Psoas muscle (tissue), 8 donors: Measurements from ENCODE around the gene FTO. TPM values are rescaled to one million over a fixed set of nuclear protein-coding genes. Genes with fewer than 3 reads are reported as not detected.

Experiments used
- ATAC-seq, 4 donors: fragments of 200-7000 bp; cut with Tn5 transposase; one replicate each; pipeline ENCODE4 v1.9.1; 2020; ENCODE audit warnings: moderate library complexity in 3 of 4, mild to moderate bottlenecking in 2 of 4
- DNase-seq, 2 donors: peaks; one replicate each; pipeline ENCODE4 v3.0.0-alpha.2; 2020
- H3K27ac ChIP-seq: fragments of 200-600 bp; one replicate; pipeline ENCODE4 v1.8.0; 2022
- H3K27me3 ChIP-seq, 3 donors: fragments of 200-600 bp in 1 of 3; one replicate each; pipeline versions ENCODE4 v1.6.1 to v1.8.0; 2013 to 2022; ENCODE audit warnings: low read length in 2 of 3, mild to moderate bottlenecking in 2 of 3, moderate library complexity in 1 of 3; ENCODE audit not compliant: insufficient read depth in 3 of 3
- H3K36me3 ChIP-seq, 2 donors: fragments of 200-600 bp in 1 of 2; one replicate each; pipeline versions ENCODE4 v1.6.1 to v1.8.0; 2013 to 2022; ENCODE audit warnings: low read depth in 1 of 2, mild to moderate bottlenecking in 1 of 2, moderate library complexity in 1 of 2; ENCODE audit not compliant: insufficient read depth in 1 of 2
- H3K4me1 ChIP-seq: fragments of 200-600 bp; one replicate; pipeline ENCODE4 v1.8.0; 2022
- H3K4me3 ChIP-seq: fragments of 200-600 bp; one replicate; pipeline ENCODE4 v1.8.0; 2022; ENCODE audit warnings: mild to moderate bottlenecking
- H3K9me3 ChIP-seq: fragments of 200-600 bp; one replicate; pipeline ENCODE4 v1.8.0; 2022
- WGBS, 3 donors: extraction: QIAGEN DNeasy Blood & Tissue Kit; methylation state at CpG; one replicate each; pipeline versions ENCODE4 v1.1.6 to v1.1.7; 2013; 5-methylcytosine and 5-hydroxymethylcytosine counted together
- intact Hi-C, 2 donors: fragments of 100-400 bp; cut with DNase I; formaldehyde crosslinking; loops; one replicate each; pipeline versions ENCODE4 v1.11.0 to v1.14.2; 2022
- polyA plus RNA-seq, 3 donors: library from polyadenylated mRNA; stranded (reverse); fragments of 200-250 nt; gene quantifications; one replicate each; pipeline ENCODE4 v1.2.3, GENCODE V29; 2013
- total RNA-seq, 4 donors: library from RNA; stranded (reverse); fragmentation: NEBNext Ultra II Directional in 2 of 4; extraction: Animal tissue kit (Norgen Biotek cat#: 25700) in 2 of 4; gene quantifications; one replicate each; pipeline versions ENCODE4 v1.2.1 to v1.2.4, GENCODE V29; 2021 to 2023
- TF ChIP-seq, protein P1 (sequence below): fragments of 200-600 bp; IDR thresholded peaks from one replicate; pipeline ENCODE4 v1.8.0; 2022; ENCODE audit warnings: antibody characterized with exemption
- donor health status: healthy with polysubstance abuse.
- donor health status: DM: no; HTN: no; CAD: no; lungs with moderate emphysema.
- donor health status: Bipolar disorder and iron deficiency.
- donor health status: healthy.
- donor health status: DM: yes; HTN: yes; CAD: no.
- donor health status: DM: no; HTN: no; CAD: no.
- donor health status: DM: no; HTN: no; CAD: no.
- donor health status: DM: yes; HTN: yes; CAD: no.

FTO gene
- total and polyA plus RNA-seq, 7 donors = 14.2 to 67.6 (median 47.4) TPM

DNA sequence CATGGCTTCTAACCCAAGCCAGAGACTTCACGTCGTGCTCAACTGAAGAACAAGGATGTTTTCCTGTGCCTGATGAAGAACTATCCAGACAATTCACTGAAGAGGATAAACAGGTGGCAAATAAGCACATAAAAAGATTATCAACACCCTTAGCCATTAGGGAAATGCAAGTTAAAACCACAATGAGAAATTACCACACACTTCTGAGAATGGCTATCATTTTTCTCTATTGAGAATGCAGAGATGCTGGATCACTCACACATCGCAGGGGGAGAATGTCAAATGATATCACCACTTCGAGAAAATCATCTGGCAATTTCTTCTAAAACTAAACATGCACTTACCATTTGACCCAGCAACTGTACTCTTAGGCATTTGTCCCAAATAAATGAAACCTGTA is 419.8 kb downstream of the FTO start:
- 41 to 45% (median 43%) methylated on average over 4 of the region's 4 CpGs for WGBS, 3 donors
- no peak overlapping the region for H3K27ac ChIP-seq

GRCh38 chr16:54125751-54126655 is 422.0 kb downstream of the FTO start:
- WGBS, 3 donors = 81 to 88% (median 84%) methylated on average over 6 of the region's 6 CpGs
- DNase-seq = no peak
- H3K4me3 ChIP-seq = no peak overlapping the region
- no peak for ATAC-seq
- H3K27ac ChIP-seq = no peak overlapping the region
- H3K4me1 ChIP-seq = no peaks in the 10 kb centered on the region
- no peaks in the 10 kb centered on the region for H3K36me3 ChIP-seq
- TF ChIP-seq, protein P1, sequence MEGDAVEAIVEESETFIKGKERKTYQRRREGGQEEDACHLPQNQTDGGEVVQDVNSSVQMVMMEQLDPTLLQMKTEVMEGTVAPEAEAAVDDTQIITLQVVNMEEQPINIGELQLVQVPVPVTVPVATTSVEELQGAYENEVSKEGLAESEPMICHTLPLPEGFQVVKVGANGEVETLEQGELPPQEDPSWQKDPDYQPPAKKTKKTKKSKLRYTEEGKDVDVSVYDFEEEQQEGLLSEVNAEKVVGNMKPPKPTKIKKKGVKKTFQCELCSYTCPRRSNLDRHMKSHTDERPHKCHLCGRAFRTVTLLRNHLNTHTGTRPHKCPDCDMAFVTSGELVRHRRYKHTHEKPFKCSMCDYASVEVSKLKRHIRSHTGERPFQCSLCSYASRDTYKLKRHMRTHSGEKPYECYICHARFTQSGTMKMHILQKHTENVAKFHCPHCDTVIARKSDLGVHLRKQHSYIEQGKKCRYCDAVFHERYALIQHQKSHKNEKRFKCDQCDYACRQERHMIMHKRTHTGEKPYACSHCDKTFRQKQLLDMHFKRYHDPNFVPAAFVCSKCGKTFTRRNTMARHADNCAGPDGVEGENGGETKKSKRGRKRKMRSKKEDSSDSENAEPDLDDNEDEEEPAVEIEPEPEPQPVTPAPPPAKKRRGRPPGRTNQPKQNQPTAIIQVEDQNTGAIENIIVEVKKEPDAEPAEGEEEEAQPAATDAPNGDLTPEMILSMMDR = no peak
- intact Hi-C loops = no loop called here
- peaks cover 7% of the 10 kb centered on the region for H3K9me3 ChIP-seq
- H3K27me3 ChIP-seq = no peaks in the 10 kb centered on the region

More for the DNA sequence above, 419.8 kb downstream of the FTO start:
- Histone ChIP-seq H3K4me3 (no peak overlapping the region), H3K4me1 (no peaks in the 10 kb centered on the region), H3K27me3 (no peaks in the 10 kb centered on the region), H3K9me3 (no peaks in the 10 kb centered on the region), H3K36me3 (no peaks in the 10 kb centered on the region)
- ATAC-seq (no peak), DNase-seq (no peak)
- intact Hi-C loops = no loop called here
- TF ChIP-seq, protein P1 = no peak

- TF ChIP-seq, protein P1 = no peak
- ATAC-seq (no peak), DNase-seq (no peak)
- intact Hi-C loops = no loop called here
- no peaks in the 10 kb centered on the region for H3K4me1 ChIP-seq
- no peak overlapping the region for H3K27ac ChIP-seq
- H3K4me3 ChIP-seq = no peak overlapping the region
- peaks cover 7% of the 10 kb centered on the region for H3K9me3 ChIP-seq
- no peaks in the 10 kb centered on the region for H3K36me3 ChIP-seq
- no peaks in the 10 kb centered on the region for H3K27me3 ChIP-seq
- 54 to 62% (median 59%) methylated on average over 4 of the region's 4 CpGs for WGBS, 3 donors
These were observed 423.0 kb downstream of the FTO start for GRCh38 chr16:54126907-54127306.

GRCh38 chr16:54128629-54129234 is 424.8 kb downstream of the FTO start:
- Histone ChIP-seq H3K27me3 (no peaks in the 10 kb centered on the region), H3K27ac (no peak overlapping the region), H3K9me3 (peaks cover 7% of the 10 kb centered on the region), H3K36me3 (no peaks in the 10 kb centered on the region), H3K4me3 (no peak overlapping the region), H3K4me1 (no peaks in the 10 kb centered on the region)
- TF ChIP-seq, protein P1 = no peak
- no peak for ATAC-seq
- 77 to 81% (median 78%) methylated on average over 5 of the region's 5 CpGs for whole genome bisulfite sequencing, 3 donors
- intact Hi-C loops = no loop called here
- no peak for DNase-seq
